ENCODE measurements around the gene FBXO42. TPM values are rescaled to one million over a fixed set of nuclear protein-coding genes. Genes with fewer than 3 reads are reported as not detected.
A peak's percentile ranks its signal among the peaks of the same experiment; 100 is the strongest.
"Not testable (repeated sequence)": the region's sequence is repeated elsewhere in the genome, so short reads cannot be mapped to it uniquely, and the experiment has no call there.

FBXO42 gene
- total and polyA plus RNA-seq, 5 donors from 2014 or later = 13.5 to 23.2 (median 21.7) TPM

GRCh38 chr1:16226129-16226489 is 126.2 kb downstream of the FBXO42 start:
- Histone ChIP-seq H3K4me3 (ENCODE audit: low read depth, low read length) (no peak overlapping the region), H3K9me3 (ENCODE audit: control insufficient read depth in 2 of 2, low read length in 2 of 2) (no peaks in the 10 kb centered on the region), H3K27ac (ENCODE audit: insufficient read depth, low read length, poor library complexity, severe bottlenecking) (no peak overlapping the region), H3K36me3 (ENCODE audit: control insufficient read depth, insufficient read depth, low read length) (no peaks in the 10 kb centered on the region), H3K27me3 (ENCODE audit: control insufficient read depth, insufficient read depth, low read length) (no peaks in the 10 kb centered on the region), H3K4me1 (ENCODE audit: control insufficient read depth, insufficient read depth, low read length, poor library complexity, severe bottlenecking) (no peaks in the 10 kb centered on the region)
- Mint-ChIP-seq H3K27me3 (peaks cover 35% of the 10 kb centered on the region), H3K9me3 (peaks cover 0 to 4% (median 0%) of the 10 kb centered on the region in 7 donors), H3K36me3 (peaks cover 4% of the 10 kb centered on the region), H3K4me1 (peaks cover 0 to 17% (median 4%) of the 10 kb centered on the region in 4 donors), H3K4me3 (no peak overlapping the region), H3K27ac (peak overlapping the region in 1 of 3 donors; percentile 36)
- ATAC-seq (ENCODE audit: low read depth in 2 of 2) (no peak), DNase-seq (no peak)

GRCh38 chr1:16224472-16224871 is 127.8 kb downstream of the FBXO42 start:
- H3K4me3 ChIP-seq (ENCODE audit: low read depth, low read length) = no peak overlapping the region
- no peaks in the 10 kb centered on the region for H3K9me3 ChIP-seq (ENCODE audit: control insufficient read depth in 2 of 2, low read length in 2 of 2)
- Mint-ChIP-seq H3K27me3 (peaks cover 35% of the 10 kb centered on the region), H3K4me1 (peaks cover 0 to 22% (median 4%) of the 10 kb centered on the region in 4 donors), H3K9me3 (peaks cover 0 to 4% (median 0%) of the 10 kb centered on the region in 7 donors), H3K27ac (no peak overlapping the region), H3K4me3 (peak overlapping the region in 1 of 4 donors; percentile 38), H3K36me3 (peaks cover 4% of the 10 kb centered on the region)
- H3K27me3 ChIP-seq (ENCODE audit: control insufficient read depth, insufficient read depth, low read length) = no peaks in the 10 kb centered on the region
- ATAC-seq (ENCODE audit: low read depth in 2 of 2) (no peak), DNase-seq (no peak)
- no peaks in the 10 kb centered on the region for H3K4me1 ChIP-seq (ENCODE audit: control insufficient read depth, insufficient read depth, low read length, poor library complexity, severe bottlenecking)
- no peaks in the 10 kb centered on the region for H3K36me3 ChIP-seq (ENCODE audit: control insufficient read depth, insufficient read depth, low read length)
- no peak overlapping the region for H3K27ac ChIP-seq (ENCODE audit: insufficient read depth, low read length, poor library complexity, severe bottlenecking)

- Mint-ChIP-seq H3K27me3 (peaks cover 22% of the 10 kb centered on the region), H3K4me1 (peaks cover 0 to 21% (median 2%) of the 10 kb centered on the region in 4 donors)
- DNase-seq; H3K27me3 ChIP-seq (ENCODE audit: control insufficient read depth, insufficient read depth, low read length); H3K9me3 Mint-ChIP-seq; H3K4me1 ChIP-seq (ENCODE audit: control insufficient read depth, insufficient read depth, low read length, poor library complexity, severe bottlenecking); H3K9me3 ChIP-seq (ENCODE audit: control insufficient read depth in 2 of 2, low read length in 2 of 2); H3K4me3 Mint-ChIP-seq; H3K36me3 ChIP-seq (ENCODE audit: control insufficient read depth, insufficient read depth, low read length); H3K27ac Mint-ChIP-seq; H3K36me3 Mint-ChIP-seq; ATAC-seq (ENCODE audit: low read depth in 2 of 2); H3K4me3 ChIP-seq (ENCODE audit: low read depth, low read length); H3K27ac ChIP-seq (ENCODE audit: insufficient read depth, low read length, poor library complexity, severe bottlenecking): not testable (repeated sequence)
These were observed 129.6 kb downstream of the FBXO42 start for GRCh38 chr1:16222716-16223115.

GRCh38 chr1:16221499-16221898 is 130.8 kb downstream of the FBXO42 start:
- Mint-ChIP-seq H3K27me3 (peaks cover 13% of the 10 kb centered on the region), H3K27ac (peak overlapping the region in 2 of 3 donors; percentile 30 to 55), H3K36me3 (peaks cover 4% of the 10 kb centered on the region), H3K4me1 (peaks cover 0 to 24% (median 6%) of the 10 kb centered on the region in 4 donors), H3K4me3 (no peak overlapping the region), H3K9me3 (peaks cover 0 to 4% (median 0%) of the 10 kb centered on the region in 7 donors)
- Histone ChIP-seq H3K9me3 (ENCODE audit: control insufficient read depth in 2 of 2, low read length in 2 of 2) (no peaks in the 10 kb centered on the region), H3K4me1 (ENCODE audit: control insufficient read depth, insufficient read depth, low read length, poor library complexity, severe bottlenecking) (peaks cover 13% of the 10 kb centered on the region), H3K27ac (ENCODE audit: insufficient read depth, low read length, poor library complexity, severe bottlenecking) (no peak overlapping the region), H3K36me3 (ENCODE audit: control insufficient read depth, insufficient read depth, low read length) (no peaks in the 10 kb centered on the region), H3K27me3 (ENCODE audit: control insufficient read depth, insufficient read depth, low read length) (no peaks in the 10 kb centered on the region), H3K4me3 (ENCODE audit: low read depth, low read length) (no peak overlapping the region)
- DNase-seq (no peak), ATAC-seq (ENCODE audit: low read depth in 2 of 2) (no peak)

GRCh38 chr1:16219968-16220500 is 132.2 kb downstream of the FBXO42 start:
- H3K27me3 ChIP-seq (ENCODE audit: control insufficient read depth, insufficient read depth, low read length) = no peaks in the 10 kb centered on the region
- Mint-ChIP-seq H3K4me1 (peaks cover 0 to 32% (median 10%) of the 10 kb centered on the region in 4 donors), H3K9me3 (peaks cover 0 to 3% (median 0%) of the 10 kb centered on the region in 7 donors), H3K36me3 (peaks cover 4% of the 10 kb centered on the region), H3K27ac (peak overlapping the region in 1 of 3 donors; percentile 12), H3K4me3 (peak overlapping the region in 1 of 4 donors; percentile 82), H3K27me3 (peaks cover 4% of the 10 kb centered on the region)
- H3K4me3 ChIP-seq (ENCODE audit: low read depth, low read length) = no peak overlapping the region
- ATAC-seq (ENCODE audit: low read depth in 2 of 2) (no peak), DNase-seq (no peak)
- H3K9me3 ChIP-seq (ENCODE audit: control insufficient read depth in 2 of 2, low read length in 2 of 2) = no peaks in the 10 kb centered on the region
- no peak overlapping the region for H3K27ac ChIP-seq (ENCODE audit: insufficient read depth, low read length, poor library complexity, severe bottlenecking)
- peaks cover 21% of the 10 kb centered on the region for H3K4me1 ChIP-seq (ENCODE audit: control insufficient read depth, insufficient read depth, low read length, poor library complexity, severe bottlenecking)
- no peaks in the 10 kb centered on the region for H3K36me3 ChIP-seq (ENCODE audit: control insufficient read depth, insufficient read depth, low read length)

GRCh38 chr1:16218674-16219071 is 133.6 kb downstream of the FBXO42 start:
- H3K4me3 Mint-ChIP-seq = peak overlapping the region; percentile 5 to 82 (median 54)
- H3K27me3 Mint-ChIP-seq = no peaks in the 10 kb centered on the region
- H3K9me3 Mint-ChIP-seq = no peaks in the 10 kb centered on the region
- ATAC-seq (ENCODE audit: low read depth in 2 of 2) (no peak), DNase-seq (no peak)
- peaks cover 0 to 32% (median 10%) of the 10 kb centered on the region in 4 donors for H3K4me1 Mint-ChIP-seq
- Histone ChIP-seq H3K27me3 (ENCODE audit: control insufficient read depth, insufficient read depth, low read length) (no peaks in the 10 kb centered on the region), H3K4me3 (ENCODE audit: low read depth, low read length) (no peak overlapping the region), H3K4me1 (ENCODE audit: control insufficient read depth, insufficient read depth, low read length, poor library complexity, severe bottlenecking) (peaks cover 21% of the 10 kb centered on the region), H3K36me3 (ENCODE audit: control insufficient read depth, insufficient read depth, low read length) (no peaks in the 10 kb centered on the region), H3K27ac (ENCODE audit: insufficient read depth, low read length, poor library complexity, severe bottlenecking) (no peak overlapping the region), H3K9me3 (ENCODE audit: control insufficient read depth in 2 of 2, low read length in 2 of 2) (no peaks in the 10 kb centered on the region)
- H3K27ac Mint-ChIP-seq = peak overlapping the region in 2 of 3 donors; percentile 30 to 59
- no peaks in the 10 kb centered on the region for H3K36me3 Mint-ChIP-seq

GRCh38 chr1:16218014-16218673 is 134.1 kb downstream of the FBXO42 start:
- H3K4me1 Mint-ChIP-seq = peaks cover 0 to 32% (median 10%) of the 10 kb centered on the region in 4 donors
- no peaks in the 10 kb centered on the region for H3K36me3 Mint-ChIP-seq
- Histone ChIP-seq H3K4me1 (ENCODE audit: control insufficient read depth, insufficient read depth, low read length, poor library complexity, severe bottlenecking) (peaks cover 21% of the 10 kb centered on the region), H3K4me3 (ENCODE audit: low read depth, low read length) (no peak overlapping the region), H3K36me3 (ENCODE audit: control insufficient read depth, insufficient read depth, low read length) (no peaks in the 10 kb centered on the region), H3K27me3 (ENCODE audit: control insufficient read depth, insufficient read depth, low read length) (no peaks in the 10 kb centered on the region), H3K9me3 (ENCODE audit: control insufficient read depth in 2 of 2, low read length in 2 of 2) (no peaks in the 10 kb centered on the region), H3K27ac (ENCODE audit: insufficient read depth, low read length, poor library complexity, severe bottlenecking) (peak overlapping the region; percentile 33)
- no peak for ATAC-seq (ENCODE audit: low read depth in 2 of 2)
- H3K27ac Mint-ChIP-seq = peak overlapping the region in 2 of 3 donors; percentile 30 to 91
- peaks cover 2% of the 10 kb centered on the region for H3K27me3 Mint-ChIP-seq
- peak overlapping the region; percentile 57 to 94 (median 85) for H3K4me3 Mint-ChIP-seq
- H3K9me3 Mint-ChIP-seq = no peaks in the 10 kb centered on the region
- no peak for DNase-seq

All from CD4-positive, CD25-positive, alpha-beta regulatory T cell (primary cell).